ENCODE data around the gene PSMD4. TPM values are rescaled to one million over a fixed set of nuclear protein-coding genes. Genes with fewer than 3 reads are reported as not detected.

PSMD4 gene
- total and polyA plus RNA-seq, 2 of the 8 experiments (the other 6 are each of a cell fraction or from before 2014, with no cell fraction given): 216 to 284 TPM

DNA sequence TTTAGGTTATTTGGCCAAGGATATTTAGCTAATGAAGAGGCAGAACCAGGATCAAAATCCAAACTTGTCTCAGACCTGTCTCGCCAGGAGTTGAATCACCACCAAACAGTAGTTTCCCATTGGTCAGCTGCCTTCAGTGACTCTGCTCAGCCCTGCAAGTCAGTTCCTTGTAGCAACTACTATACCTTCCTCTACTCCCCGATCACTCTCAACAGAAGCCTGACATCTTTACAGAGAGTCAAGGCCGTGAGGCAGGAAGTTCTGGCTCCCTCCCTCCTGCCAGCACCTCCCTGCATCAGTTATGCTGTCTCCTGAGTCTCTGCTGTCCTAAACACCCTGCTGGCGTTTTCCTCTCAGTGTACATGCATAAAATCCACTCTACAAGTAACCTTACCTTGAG is 13.2 kb downstream of the PSMD4 start (continued):
- TF ChIP-seq, protein P1, sequence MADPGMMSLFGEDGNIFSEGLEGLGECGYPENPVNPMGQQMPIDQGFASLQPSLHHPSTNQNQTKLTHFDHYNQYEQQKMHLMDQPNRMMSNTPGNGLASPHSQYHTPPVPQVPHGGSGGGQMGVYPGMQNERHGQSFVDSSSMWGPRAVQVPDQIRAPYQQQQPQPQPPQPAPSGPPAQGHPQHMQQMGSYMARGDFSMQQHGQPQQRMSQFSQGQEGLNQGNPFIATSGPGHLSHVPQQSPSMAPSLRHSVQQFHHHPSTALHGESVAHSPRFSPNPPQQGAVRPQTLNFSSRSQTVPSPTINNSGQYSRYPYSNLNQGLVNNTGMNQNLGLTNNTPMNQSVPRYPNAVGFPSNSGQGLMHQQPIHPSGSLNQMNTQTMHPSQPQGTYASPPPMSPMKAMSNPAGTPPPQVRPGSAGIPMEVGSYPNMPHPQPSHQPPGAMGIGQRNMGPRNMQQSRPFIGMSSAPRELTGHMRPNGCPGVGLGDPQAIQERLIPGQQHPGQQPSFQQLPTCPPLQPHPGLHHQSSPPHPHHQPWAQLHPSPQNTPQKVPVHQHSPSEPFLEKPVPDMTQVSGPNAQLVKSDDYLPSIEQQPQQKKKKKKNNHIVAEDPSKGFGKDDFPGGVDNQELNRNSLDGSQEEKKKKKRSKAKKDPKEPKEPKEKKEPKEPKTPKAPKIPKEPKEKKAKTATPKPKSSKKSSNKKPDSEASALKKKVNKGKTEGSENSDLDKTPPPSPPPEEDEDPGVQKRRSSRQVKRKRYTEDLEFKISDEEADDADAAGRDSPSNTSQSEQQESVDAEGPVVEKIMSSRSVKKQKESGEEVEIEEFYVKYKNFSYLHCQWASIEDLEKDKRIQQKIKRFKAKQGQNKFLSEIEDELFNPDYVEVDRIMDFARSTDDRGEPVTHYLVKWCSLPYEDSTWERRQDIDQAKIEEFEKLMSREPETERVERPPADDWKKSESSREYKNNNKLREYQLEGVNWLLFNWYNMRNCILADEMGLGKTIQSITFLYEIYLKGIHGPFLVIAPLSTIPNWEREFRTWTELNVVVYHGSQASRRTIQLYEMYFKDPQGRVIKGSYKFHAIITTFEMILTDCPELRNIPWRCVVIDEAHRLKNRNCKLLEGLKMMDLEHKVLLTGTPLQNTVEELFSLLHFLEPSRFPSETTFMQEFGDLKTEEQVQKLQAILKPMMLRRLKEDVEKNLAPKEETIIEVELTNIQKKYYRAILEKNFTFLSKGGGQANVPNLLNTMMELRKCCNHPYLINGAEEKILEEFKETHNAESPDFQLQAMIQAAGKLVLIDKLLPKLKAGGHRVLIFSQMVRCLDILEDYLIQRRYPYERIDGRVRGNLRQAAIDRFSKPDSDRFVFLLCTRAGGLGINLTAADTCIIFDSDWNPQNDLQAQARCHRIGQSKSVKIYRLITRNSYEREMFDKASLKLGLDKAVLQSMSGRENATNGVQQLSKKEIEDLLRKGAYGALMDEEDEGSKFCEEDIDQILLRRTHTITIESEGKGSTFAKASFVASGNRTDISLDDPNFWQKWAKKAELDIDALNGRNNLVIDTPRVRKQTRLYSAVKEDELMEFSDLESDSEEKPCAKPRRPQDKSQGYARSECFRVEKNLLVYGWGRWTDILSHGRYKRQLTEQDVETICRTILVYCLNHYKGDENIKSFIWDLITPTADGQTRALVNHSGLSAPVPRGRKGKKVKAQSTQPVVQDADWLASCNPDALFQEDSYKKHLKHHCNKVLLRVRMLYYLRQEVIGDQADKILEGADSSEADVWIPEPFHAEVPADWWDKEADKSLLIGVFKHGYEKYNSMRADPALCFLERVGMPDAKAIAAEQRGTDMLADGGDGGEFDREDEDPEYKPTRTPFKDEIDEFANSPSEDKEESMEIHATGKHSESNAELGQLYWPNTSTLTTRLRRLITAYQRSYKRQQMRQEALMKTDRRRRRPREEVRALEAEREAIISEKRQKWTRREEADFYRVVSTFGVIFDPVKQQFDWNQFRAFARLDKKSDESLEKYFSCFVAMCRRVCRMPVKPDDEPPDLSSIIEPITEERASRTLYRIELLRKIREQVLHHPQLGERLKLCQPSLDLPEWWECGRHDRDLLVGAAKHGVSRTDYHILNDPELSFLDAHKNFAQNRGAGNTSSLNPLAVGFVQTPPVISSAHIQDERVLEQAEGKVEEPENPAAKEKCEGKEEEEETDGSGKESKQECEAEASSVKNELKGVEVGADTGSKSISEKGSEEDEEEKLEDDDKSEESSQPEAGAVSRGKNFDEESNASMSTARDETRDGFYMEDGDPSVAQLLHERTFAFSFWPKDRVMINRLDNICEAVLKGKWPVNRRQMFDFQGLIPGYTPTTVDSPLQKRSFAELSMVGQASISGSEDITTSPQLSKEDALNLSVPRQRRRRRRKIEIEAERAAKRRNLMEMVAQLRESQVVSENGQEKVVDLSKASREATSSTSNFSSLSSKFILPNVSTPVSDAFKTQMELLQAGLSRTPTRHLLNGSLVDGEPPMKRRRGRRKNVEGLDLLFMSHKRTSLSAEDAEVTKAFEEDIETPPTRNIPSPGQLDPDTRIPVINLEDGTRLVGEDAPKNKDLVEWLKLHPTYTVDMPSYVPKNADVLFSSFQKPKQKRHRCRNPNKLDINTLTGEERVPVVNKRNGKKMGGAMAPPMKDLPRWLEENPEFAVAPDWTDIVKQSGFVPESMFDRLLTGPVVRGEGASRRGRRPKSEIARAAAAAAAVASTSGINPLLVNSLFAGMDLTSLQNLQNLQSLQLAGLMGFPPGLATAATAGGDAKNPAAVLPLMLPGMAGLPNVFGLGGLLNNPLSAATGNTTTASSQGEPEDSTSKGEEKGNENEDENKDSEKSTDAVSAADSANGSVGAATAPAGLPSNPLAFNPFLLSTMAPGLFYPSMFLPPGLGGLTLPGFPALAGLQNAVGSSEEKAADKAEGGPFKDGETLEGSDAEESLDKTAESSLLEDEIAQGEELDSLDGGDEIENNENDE (IDR thresholded peaks at IDR 0.05; ENCODE audit: insufficient replicate concordance, low read length): no peak

All from H1 (cell line).